Stimulated activated naive CD4-positive, alpha-beta T cell treated with Interleukin-2 at 50 U/mL for 16 hours (primary cell): ENCODE data around the gene CRYZ.
"Not testable (repeated sequence)": the region's sequence is repeated elsewhere in the genome, so short reads cannot be mapped to it uniquely, and the experiment has no call there.

Experiments
- DNase-seq: peaks from one replicate; lab custom pipeline; 2025; lab: John Stamatoyannopoulos, UW

The CRYZ gene, protein sequence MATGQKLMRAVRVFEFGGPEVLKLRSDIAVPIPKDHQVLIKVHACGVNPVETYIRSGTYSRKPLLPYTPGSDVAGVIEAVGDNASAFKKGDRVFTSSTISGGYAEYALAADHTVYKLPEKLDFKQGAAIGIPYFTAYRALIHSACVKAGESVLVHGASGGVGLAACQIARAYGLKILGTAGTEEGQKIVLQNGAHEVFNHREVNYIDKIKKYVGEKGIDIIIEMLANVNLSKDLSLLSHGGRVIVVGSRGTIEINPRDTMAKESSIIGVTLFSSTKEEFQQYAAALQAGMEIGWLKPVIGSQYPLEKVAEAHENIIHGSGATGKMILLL

DNA sequence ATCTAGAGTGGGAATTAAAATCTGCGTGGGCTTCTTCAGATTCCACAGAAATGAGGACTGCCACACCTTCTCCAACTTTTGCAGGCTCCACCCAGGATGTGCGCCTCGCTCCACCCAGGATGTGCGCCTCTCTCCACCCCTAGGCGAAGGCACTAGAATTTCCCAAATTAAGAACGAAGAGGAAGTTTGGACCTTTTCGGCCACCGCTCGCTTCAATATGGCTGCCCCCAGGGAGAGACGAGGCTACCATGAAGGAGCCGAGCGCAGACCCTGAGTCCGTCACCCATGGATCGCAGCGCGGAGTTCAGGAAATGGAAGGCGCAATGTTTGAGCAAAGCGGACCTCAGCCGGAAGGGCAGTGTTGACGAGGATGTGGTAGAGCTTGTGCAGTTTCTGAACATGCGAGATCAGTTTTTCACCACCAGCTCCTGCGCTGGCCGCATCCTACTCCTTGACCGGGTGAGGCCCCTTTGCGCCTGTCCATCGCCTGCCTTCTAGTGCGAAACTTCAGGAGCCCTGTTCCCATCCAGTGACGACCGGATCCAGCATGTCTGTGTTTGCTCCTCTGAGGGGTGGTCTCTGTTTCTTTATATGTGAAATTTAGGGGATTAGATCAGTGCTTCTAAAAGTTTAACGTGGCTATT is at the start of gene CRYZ, which contains the start of gene TYW3:
Gene CRYZ (minus strand): TSS at position 91 of the 644 bp plus-strand sequence. CDS start 8,229 bp downstream, outside the sequence.
Gene TYW3 (plus strand): TSS at position 193 of the 644 bp plus-strand sequence. CDS start 93 bp downstream, at position 286.
- DNase-seq = peak; percentile 85

DNA sequence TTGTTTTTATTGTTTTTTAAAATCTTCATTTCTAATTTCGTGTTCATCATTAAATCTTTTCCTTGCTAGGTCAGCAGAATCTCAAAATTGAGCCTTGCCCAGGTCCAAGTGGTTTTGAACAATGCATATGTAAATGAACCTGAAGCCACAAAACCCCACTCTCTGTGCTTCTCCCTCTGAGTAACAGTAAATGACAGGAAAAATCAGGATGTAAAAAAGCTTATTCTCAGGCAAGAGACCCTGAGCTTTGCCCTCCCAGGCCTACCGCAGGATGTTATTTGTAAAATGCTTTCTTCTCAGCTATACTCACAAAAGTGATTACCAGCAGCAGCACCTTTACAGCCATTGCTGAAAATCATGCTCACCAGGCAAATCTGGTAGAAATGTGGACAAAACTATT is 47.7 kb upstream of the CRYZ start:
- DNase-seq = no peak

DNA sequence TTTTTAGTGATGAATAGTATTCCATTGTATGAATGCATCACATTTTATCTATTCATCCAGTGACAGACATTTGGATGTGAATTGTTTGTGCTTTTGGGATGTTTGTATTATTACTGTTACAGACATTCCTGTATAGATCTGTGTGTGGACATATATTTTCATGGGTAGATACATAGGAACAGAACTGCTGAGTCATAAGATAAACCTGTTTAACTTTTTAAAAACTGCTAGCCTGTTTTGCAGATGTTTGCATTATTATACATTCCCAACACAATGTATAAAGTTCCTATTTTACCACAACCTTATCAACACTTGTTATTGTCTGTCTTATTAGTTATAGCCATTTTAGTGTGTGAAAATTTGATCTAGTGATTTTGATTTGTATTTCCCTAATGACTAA is 46.9 kb upstream of the CRYZ start:
- no peak for DNase-seq

DNA sequence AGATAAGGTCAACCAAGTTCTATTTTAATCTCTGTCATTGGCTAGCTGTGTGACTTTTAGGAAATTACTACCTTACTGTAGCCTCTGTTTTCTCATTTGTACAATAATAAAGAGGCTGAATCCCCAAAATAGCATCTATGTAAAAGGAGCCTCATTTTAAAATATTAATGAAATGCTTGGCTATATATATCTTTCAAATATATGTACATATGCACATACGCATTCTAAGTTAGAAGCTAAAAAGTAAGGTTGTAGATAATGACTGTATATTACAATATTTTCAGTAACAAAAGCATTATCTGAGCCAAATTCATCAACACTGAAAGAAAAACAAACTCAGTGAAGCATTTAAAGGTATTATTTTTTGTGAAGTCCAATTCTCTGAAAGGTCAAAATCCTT is 44.7 kb upstream of the CRYZ start:
- DNase-seq = no peak

DNA sequence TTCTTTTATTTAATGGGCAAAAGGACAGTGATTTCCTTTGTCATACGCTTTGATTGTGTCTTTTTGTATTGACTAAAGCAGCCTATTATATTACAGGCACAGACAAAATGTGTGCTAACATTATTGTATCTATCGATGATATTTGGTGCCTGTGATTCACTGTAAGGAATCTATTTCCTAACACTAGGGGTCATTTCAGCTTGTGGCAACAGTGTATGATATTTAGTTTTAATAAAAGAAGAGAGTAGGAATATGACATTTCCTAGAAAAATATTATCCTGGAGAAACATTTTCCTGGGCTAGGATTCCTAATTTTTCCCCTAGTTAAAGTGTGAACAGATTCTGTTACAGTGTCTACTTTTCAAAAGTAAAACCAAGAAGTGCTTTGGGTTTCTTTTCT is 42.9 kb upstream of the CRYZ start:
- DNase-seq = no peak

DNA sequence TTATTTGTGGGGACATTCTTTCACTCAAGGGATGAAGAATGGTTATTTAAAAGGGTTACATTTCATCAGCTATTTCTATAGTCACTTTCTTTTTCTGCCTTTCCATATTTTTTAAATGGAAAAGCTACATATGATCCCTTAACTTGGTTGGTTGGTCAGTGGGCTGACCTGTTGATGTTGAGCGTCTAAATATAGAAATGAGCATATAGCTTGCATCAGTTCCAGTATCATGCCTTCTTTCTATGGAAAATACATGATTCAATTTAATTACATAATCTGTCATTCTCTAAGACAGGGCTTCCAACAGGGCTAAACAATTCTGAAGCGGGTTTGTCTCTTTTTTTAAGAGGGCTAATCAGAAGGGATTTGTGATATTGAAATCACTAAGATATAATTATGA is 40.7 kb upstream of the CRYZ start:
- DNase-seq = no peak

DNA sequence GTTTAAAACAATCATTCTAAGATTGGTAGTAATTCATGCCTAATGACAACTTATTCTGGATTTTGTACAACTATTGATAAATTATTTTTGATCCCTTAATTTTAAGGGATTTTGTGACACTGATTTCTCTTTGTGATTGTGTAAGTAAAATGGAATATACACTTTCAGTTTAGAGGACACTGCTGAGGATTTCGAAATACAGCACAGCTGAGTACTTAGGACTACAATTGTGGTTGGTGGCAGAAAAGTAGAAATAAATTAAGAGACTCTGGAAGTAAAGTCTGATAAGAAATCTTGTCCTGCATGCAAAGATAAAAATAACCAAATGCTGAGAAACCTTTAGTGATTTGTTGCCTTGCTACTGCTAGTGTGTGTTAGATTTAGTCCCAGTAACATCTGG is 40.1 kb upstream of the CRYZ start:
- DNase-seq = no peak

DNA sequence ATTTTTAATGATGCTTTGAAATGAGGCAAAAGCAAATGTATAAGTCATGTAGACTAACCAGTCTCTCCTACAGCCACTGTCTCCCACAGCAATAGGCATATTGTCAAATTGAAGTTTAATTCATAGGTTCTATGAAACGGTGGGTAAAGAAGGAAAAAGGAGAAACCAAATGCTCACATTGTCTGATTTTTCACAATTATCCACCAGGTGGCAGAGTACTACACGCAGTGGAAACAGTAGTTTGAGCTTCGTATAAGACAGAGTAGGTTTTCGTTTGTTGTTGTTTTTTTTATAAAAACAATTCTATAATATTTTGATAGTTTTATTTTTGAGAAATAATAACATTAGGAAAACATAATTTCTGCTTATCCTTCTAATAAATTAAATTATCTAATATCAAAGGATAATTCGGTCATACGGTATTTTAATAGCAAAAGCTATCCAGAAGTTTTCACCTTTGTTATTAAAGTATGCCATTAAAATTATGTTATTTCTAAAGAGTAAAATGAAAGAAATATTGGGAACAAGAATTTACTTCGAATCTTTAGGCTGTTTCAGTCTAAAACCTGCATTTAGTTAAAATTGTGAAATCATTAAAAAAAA is 39.2 kb upstream of the CRYZ start:
- DNase-seq = no peak

DNA sequence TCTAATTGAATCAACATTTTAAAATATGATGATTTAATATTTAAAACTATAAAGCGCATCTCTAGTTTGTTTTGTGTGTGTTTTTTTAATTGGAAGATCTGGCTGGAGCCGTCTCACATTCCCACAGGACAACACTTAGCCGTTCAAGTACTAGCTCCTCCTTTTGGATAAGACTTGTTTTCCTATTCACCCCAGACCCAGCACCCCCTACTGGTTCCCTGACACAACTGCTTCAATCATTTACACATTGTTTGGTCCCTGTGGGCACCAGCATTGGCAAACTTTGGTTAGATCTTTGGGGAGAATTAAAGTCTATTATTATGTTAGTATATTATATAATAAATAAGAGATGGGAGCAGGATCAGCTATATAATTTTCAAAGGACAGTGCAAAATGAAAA is 34.6 kb upstream of the CRYZ start:
- no peak for DNase-seq

DNA sequence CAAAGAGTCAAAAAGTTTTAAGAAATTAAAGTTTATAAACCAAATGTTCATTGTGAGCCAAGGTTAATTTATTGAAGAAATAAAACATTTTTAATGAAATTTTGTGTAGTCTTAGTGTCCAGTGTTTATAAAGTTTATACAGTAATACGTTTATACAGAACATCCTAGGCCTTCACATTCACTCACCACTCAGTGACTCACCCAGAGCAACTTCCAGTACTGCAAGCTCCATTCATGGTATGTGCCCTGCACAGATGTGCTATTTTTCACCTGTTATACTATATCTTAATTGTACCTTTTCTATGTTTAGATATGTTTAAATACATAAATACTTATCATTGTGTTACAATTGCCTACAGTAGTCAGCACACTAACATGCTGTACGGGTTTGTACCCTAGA is 33.7 kb upstream of the CRYZ start:
- no peak for DNase-seq

DNA sequence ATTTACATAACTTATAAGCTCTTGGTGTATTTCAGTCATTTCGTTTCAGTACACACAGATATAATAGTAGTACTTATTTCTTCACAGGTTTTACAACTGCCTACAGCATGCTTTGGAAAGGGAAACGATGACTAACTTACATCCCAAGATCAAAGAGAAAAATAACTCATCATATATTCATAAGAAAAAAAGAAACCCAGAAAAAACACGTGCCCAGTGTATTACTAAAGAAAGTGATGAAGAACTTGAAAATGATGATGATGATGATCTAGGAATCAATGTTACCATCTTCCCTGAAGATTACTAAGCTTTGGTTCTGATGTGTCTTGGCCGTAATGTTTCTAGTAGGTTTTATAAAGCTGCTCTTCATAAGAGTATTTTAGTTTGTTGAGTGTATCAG is 31.0 kb upstream of the CRYZ start:
- DNase-seq = no peak

DNA sequence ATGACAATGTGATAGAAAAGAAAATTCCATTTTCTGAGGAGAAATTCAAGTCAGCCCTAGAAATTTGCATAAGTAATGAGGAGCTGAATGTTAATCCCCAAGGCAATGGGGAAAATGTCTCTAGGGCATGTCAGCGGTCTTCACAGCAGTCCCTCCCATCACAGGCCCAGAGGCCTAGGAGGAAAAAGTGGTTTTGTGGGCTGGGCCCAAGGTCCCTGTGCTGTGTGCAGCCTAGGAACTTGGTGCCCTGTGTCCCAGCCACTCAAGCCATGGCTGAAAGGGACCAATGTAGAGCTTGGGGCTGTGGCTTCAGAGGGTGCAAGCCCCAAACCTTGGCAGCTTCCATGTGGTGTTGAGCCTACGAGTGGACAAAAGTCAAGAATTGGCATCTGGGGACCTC is 23.8 kb upstream of the CRYZ start:
- not testable (repeated sequence) for DNase-seq

DNA sequence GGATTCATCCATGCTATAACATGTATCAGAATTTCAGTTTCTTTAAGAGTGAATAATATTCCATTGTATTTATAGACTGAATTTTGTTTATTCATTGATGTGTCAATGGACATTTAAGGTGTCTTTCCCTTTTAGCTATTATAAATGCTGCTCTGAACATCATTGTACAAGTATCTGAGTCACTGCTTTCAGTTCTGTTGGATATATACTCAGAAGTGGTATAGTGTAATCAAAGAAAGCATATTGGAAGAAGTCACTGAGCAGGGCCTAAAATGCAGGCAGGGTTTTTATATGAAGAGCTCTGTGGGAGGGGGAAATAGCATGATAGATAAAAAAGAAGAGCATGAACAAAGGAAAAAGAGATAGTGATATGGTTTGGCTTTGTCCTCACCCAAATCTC is 22.6 kb upstream of the CRYZ start:
- DNase-seq = no peak

DNA sequence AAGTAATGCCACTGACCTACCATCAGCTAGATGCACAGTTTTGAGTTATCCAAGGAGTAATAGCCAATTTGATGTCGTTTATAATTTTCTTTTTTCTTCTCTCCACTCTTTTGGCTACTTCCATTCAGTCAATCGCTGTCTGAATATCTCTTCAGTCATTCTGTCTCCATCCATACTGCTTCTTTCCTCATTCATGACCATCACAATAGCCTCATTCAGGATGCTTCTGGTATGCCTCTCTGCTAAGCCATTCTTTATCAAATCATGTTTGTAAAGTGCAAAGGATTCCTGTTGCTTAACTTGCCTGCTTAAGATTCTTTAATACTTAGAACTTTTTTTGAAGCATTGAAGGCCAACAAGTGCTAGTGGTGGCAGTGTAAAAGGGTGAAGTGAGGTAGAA is 20.3 kb upstream of the CRYZ start:
- DNase-seq = no peak

DNA sequence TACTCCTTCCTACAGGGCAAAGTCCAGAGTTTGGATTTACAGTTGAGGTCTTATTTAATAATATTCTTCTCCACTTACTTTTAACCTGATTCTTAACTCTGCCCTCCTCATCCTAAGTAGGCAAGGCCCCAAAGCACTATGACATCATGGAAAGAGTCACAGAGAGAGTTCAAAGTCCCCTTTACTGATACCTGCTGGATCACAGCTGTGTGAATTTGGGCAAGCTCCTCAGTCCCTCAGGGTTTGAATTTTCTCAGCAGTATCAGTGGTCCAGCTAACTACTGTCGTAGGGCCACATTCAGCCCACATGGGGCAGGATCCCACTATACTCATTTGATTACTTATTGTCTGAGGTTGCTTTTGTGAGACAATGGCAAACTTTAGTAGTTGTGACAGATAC is 16.1 kb upstream of the CRYZ start:
- no peak for DNase-seq

DNA sequence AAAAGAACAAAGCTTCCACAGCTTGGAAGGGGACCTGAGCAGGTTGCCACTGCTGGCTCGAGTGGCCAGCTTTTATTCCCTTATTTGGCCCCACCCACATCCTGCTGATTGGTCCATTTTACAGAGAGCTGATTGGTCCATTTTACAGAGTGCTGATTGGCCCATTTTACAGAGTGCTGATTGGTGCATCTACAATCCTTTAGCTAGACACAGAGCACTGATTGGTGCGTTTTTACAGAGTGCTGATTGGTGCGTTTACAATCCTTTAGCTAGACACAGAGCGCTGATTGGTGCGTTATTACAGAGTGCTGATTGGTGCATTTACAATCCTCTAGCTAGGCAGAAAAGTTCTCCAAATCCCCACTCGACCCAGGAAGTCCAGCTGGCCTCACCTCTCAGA is 12.4 kb upstream of the CRYZ start:
- not testable (repeated sequence) for DNase-seq

DNA sequence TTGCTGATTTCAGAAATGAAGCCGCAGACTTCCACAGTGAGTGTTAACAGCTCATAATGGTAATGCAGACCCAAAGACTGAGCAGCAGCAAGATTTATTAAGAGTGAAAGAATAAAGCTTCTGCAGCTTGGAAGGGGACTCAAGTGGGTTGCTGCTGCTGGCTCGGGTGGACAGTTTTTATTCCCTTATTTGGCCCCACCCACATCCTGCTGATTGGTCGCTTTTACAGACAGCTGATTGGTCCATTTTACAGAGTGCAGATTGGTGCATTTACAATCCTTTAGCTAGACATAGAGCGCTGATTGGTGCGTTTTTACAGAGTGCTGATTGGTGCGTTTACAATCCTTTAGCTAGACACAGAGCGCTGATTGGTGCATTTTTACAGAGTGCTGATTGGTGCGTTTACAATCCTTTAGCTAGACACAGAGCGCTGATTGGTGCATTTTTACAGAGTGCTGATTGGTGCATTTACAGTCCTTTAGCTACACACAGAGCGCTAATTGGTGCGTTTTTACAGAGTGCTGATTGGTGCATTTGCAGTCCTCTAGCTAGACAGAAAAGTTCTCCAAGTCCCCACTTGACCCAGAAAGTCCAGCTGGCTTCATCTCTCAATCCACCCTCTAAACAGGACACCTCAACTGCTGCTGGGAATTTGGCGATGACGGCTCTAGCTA is 7.6 kb upstream of the CRYZ start:
- not testable (repeated sequence) for DNase-seq

DNA sequence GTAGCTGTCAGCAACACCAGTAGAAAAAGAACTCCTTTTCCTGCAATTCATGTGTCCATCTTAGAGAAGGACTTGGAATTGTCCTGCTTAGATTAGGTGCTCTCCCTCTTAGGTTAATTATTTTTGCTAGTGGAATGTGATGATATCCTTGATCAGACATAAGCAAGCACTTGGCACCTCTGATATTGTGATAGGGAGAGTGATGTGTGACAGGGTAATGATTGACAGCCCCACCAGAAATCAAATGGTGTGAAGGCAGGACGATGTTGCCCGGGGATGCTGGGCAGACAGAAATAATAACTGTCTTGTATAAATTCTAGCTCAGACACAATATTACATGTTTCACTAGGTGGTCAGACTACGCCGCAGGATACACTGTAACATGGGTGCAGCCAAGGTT is 4.5 kb upstream of the CRYZ start:
- DNase-seq = no peak

DNA sequence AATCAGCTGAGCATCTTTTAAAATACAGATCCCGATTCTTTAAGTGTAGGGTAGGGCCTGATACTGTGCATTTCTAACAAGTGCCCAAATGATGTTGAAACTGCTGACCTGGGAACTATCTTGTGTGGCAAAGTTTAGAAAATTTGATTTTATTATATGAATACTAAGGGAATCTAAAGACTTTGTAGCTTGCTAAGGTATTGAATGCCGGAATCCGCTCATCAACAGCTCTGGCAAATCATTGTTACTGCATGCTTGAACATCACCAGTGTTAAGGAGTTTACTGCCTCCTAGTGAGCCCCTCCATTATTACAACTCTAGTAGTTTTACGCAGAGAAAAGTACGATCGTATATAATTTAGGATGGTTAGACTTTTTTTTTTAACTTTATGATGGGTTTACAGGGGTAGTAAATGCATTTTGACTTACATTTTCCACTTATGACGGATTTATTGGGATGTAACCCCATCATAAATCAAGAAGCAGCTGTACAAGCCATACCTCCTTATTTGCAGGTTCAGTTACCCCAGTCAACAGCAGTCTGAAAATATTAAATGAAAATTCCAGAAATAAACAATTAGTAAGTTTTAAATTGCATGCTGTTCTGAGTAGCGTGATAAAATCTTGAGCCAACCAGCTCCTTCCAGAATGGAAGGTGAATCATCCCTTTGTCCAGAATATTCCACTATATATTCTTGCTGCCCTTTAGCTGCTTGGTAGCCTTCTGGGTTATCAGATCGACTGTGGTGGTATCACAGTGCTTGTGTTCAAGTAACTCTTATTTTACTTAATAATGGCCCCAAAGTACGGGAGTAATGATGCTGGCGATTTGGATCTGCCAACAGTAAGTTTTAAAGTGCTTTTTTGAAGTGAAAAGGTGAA is 994 bp upstream of the CRYZ start:
- DNase-seq = peak; percentile 10

DNA sequence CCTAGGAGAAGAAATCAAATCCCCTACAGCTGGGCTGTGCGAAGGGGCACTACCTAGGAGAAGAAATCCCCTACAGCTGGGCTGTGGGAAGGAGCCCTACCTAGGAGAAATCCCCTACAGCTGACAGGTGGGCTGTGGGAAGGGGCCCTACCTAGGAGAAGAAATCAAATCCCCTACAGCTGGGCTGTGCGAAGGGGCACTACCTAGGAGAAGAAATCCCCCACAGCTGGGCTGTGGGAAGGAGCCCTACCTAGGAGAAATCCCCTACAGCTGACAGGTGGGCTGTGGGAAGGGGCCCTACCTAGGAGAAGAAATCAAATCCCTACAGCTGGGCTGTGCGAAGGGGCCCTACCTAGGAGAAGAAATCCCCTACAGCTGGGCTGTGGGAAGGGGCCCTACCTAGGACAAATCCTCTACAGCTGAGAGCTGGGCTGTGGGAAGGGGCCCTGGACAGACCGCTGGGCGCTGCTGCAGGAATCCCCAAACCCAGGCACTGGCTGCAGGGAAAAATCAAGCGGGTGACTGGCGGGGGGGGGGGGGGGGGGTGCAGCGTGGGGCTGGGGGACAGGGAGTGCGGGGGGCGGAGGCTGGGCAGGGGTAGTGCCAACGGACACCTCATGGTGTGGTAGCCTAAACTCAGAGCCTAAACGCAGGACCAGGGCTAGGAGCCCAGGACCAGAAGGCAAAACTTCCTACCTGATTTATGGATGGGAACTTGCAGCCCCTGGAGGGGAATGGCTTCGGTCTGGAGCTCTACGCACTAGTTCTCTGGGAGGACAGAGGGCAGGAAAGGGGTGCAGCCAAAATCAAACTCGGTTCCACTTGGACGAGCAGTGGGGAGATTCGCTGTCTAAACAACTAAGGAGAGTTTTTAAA is 541 bp downstream of the CRYZ start:
- not testable (repeated sequence) for DNase-seq
